GM12801 (cell line): Measurements from ENCODE around the gene PORCN.

Experiments
- CTCF ChIP-seq: IDR thresholded peaks from one replicate; pipeline ENCODE4 v1.5.1; 2011; ENCODE audit warnings: control low read depth; ENCODE audit not compliant: insufficient read length; ENCODE audit errors: extremely low read depth

Gene PORCN

DNA sequence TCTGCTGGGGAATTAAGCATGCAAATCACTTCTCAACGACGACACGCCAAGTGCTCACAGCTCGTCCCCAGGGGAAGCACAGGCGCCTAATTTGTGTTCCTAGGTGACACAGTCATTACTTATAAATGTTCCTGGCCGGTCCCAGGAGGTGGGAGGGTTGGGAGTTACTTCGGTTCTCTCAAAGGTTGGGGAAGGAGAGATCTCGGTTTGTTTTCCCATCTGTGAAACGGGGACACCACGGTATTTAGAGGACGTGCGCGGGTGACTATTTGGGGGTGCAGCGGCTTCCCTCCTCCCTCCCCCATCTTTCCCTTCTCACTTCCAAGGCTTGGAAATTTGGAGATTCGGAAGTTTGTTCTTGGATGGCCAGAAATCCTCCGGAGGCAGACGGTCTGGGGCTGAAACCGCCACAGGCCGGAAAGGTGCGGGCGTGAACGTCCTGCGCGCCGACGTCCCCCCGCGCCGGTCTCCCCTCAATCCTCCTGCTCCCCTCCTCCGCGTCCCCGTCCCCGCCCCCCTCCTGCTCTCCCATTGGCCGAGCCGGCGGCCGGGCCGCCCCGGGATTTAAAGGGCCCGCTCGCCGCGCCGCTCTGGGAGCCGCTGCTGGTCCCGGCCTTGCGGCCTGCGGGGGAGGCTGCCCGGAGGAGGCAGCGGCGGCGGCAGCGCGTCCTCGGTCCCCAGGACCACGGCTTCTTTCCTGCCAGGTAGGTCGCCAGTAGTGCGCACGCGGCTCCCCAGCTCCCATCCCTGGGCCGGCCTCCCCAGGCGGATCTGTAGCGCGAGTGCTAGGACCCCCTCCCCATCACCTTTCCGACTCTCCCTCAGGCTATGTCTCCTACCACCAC is at the start of gene PORCN:
TSS of gene PORCN (plus strand) at position 593 of the 845 bp plus-strand sequence. CDS start 829 bp downstream, outside the sequence.
- no peak for TF ChIP-seq CTCF

- no peak for TF ChIP-seq CTCF
Observed at GRCh38 chrX:48459483-48459882, 49.3 kb upstream of the PORCN start.

GRCh38 chrX:48460031-48460430 is 48.8 kb upstream of the PORCN start:
- TF ChIP-seq CTCF: no peak

GRCh38 chrX:48460606-48461005 is 48.2 kb upstream of the PORCN start:
- TF ChIP-seq CTCF: no peak

DNA sequence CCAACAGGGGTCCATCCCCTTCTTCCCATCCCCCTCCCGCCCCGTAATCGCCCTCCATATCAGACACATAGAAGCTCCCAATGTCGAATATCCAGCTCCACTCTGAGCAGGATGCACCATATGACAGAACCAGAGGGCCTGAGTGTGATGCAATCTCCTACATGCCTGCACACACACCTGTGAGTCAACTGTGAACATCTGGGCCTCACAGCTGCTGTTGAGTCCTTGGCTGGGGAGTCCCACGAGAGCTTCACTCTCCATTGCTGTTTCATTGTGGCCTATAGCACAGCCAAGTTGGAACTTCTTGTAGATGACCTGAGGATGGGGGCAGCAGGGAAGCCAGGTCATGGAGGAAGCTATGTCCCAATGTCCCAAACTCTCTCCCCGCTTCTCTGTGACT is 47.0 kb upstream of the PORCN start:
- no peak for TF ChIP-seq CTCF

DNA sequence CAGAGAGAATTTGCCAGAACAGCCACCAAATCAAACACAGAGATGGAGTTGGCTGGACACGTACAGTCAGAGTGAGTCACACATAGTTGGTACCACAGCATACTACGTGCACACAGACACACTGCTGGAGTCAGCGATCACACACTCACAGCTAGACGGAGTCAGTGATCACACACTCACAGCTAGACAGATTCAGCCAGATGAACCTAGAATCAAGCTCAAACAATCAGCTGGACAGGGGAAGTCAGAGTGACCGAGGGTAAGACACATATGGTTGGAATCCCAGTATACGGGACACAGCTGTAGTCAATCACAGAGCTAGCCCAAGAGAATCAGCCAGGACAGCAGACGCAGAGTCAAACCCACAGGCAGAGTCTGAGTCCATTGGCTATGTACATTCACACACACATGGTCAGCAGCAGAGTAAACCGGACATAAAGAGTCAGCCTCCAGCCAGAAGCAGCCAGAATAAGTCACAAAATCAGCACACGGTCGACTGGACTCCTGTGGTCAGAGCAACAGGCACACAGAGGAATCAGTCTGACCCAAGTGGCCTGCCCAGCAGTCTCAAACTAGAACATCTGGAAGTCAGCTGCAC is 43.4 kb upstream of the PORCN start:
- TF ChIP-seq CTCF: no peak

- TF ChIP-seq CTCF: no peak
Observed at GRCh38 chrX:48466696-48467095, 42.1 kb upstream of the PORCN start.
